ENCODE measurements around the gene YPEL1.
"Not testable (repeated sequence)": the region's sequence is repeated elsewhere in the genome, so short reads cannot be mapped to it uniquely, and the experiment has no call there.

YPEL1 gene

DNA sequence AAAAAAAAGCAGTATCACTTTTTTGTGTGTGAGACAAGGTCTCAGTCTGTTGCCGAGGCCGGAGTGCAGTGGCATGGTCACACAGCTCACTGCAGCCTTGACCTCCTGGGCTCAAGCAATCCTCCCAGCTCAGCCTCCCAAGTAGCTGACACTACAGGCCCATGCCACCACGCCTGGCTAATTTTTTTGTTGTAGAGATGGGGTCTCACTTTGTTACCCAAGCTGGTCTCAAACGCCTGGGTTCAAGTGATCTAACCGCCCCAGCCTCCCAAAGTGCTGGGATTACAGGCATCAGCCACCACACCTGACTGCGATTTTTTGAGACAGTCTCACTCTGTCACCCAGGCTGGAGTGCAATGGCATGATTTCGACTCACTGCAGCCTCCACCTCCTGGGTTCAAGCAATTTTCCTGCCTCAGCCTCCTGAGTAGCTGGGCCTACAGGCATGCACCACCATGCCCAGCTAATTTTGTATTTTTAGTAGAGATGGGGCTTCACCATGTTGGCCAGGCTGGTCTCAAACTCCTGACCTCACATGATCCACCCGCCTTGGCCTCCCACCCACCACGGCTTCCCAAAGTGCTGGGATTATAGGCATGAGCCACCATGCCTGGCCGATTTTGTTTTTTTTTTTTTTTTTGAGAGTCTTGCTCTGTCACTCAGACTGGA is 15.3 kb downstream of the YPEL1 start:
- DNase-seq: not testable (repeated sequence)

- no peak for DNase-seq
Observed at GRCh38 chr22:21719024-21719423, 16.6 kb downstream of the YPEL1 start.

DNA sequence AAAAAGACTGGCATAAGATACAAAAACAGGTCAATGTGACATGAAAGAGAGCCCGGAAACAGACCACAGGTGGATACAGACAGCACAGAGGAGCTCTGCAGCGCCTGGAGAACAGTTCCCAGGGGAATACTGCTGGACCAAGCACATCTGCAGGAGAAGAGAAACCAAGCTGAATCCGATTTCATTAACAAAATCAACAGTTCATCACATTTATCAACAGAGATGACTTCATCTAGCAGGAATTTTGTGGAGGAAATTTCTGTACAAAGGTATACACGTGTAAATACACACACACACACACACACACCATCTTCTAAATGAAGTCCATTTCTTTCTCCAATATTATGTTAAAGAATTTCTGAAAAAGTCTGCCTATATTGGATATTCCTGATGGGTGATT is 17.1 kb downstream of the YPEL1 start:
- DNase-seq: no peak

GRCh38 chr22:21716395-21717122 is 19.0 kb downstream of the YPEL1 start:
- DNase-seq: not testable (repeated sequence)

DNA sequence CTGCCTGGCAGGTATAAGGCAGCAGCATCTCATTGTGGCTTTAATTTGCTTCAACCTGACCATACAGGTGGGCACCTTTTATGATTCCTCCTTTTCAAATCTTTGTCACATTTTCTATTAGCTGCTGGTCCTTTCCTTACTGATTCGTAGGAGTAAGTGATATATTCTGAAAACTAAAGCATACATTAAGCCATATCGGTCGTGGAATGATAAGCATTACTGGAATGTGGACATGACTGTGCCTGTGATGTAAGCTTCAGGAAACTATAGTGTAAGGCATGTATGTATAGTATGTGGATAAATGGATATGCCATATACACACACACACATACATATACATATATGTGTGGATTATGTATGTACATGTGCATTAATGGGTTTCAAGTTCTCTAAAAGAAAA is 20.8 kb downstream of the YPEL1 start:
- DNase-seq: no peak

DNA sequence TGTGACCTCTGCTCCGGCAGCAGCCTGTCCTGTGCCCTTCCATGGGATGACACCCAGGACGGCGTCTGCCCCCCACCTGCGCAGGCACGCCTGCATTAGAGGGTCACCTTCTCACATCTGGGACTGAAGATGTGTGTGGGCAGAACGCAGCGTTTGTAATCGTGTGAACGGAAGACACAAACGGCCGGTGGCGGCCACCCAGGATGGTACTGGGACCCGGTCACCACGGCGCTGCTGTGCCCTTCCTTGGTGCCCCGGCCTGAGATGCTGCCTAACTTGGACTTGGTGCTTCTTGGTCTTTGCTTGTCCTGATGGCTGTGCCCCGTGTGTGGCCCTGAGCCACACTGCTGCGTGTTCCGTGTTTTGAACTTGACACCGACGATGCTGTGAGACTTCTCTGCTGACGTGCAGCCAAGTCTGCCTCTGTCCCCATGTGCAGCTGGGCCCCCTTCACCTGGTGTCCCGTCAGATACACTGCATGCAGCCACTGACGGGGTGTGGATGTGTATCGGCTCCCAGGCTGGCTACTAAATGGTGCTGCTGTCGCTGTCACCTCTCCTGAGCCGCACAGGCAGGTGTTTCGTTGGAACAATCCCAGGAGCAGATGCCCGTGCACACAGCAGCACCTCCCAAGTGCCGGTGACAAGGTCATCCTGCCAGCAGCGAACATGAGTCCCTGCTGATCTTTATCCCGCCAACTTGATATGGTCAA is 21.4 kb downstream of the YPEL1 start:
- DNase-seq: no peak

DNA sequence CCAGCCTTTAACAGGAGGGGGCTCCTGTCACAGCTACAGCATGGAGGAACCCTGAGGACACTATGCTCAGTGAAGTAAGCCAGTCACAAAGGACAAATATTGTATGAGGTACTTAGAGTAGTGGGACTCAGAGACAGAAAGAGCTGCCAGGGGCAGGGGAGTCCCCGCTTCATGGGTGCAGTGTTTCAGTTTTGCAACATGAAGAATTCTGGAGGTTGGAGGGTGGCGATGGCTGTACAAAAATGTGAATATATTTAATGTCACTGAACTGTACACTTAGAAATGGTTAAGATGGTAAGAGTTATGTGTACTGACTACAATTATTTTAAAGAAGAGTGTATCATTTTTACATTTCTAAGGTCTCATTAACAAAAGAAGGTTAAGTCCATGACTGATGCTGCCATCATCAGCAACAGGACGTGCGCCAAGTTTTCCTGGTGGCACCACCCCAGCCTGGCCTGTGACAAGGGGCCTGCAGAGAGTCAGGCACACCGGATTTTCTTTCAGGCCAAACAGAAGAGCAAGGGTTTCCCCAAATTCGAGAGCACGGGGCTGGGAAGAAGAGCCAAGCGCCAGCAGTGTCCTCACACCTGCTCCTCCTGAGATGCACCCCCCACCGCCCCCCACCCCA is 22.1 kb downstream of the YPEL1 start:
- DNase-seq: no peak

- peak; percentile 73 for DNase-seq
Observed at GRCh38 chr22:21712751-21713427, 22.7 kb downstream of the YPEL1 start.

DNA sequence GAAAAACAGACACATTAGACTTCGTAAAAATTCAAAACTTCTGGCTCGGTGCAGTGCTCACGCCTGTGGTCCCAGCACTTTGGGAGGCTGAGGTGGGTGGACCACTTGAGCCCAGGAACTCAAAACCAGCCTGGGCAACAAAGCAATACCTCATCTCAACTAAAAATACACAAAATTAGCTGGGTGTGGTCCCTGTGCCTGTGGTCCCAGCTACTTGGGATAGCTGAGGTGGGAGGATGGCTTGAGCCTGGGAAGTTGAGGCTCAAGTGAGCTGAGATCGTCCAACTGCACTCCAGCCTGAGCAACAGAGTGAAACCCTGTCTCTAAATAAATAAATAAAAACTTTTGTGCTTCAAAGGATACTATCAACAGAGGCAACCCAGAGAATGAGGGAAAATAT is 23.7 kb downstream of the YPEL1 start:
- no peak for DNase-seq

- DNase-seq: no peak
Observed at GRCh38 chr22:21710156-21710555, 25.4 kb downstream of the YPEL1 start.

GRCh38 chr22:21709688-21710087 is 25.9 kb downstream of the YPEL1 start:
- no peak for DNase-seq

DNA sequence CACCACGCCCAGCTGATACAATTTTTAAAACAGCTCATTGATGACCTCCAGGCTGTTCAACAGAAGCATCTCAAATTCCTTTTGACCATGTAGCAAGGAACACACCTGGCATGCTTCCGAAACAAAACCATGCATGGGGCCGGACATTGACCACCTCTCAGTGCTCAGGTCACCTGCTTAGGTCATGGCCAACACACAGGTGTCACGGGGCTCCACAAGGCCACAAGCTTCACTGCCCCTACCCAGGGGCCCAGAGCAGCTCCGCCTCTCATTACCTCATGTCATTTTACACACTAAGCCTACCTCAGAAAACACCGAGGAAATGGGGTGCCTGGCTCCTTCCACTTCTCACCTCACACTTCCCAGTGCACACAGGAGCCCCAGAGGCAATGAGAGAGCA is 26.6 kb downstream of the YPEL1 start:
- DNase-seq: no peak

DNA sequence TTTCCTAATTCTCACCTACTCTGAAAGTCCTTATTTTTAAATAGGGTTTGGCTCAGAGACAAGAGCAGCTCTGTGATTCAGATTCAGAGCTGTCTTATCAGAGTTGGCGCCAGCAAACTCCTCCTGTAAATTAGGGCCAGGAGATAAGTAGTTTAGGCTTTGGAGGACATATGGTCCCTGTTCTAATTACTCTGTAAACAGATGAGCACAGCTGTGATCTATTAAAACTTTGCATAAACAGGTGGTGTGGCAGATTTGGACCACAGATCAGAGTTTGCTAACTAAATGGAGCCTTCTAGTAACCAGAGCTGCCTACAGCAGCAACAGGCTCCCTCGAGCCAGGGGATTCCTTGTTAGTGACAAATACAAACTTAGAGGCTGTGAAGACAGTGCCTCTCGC is 27.9 kb downstream of the YPEL1 start:
- DNase-seq: no peak

DNA sequence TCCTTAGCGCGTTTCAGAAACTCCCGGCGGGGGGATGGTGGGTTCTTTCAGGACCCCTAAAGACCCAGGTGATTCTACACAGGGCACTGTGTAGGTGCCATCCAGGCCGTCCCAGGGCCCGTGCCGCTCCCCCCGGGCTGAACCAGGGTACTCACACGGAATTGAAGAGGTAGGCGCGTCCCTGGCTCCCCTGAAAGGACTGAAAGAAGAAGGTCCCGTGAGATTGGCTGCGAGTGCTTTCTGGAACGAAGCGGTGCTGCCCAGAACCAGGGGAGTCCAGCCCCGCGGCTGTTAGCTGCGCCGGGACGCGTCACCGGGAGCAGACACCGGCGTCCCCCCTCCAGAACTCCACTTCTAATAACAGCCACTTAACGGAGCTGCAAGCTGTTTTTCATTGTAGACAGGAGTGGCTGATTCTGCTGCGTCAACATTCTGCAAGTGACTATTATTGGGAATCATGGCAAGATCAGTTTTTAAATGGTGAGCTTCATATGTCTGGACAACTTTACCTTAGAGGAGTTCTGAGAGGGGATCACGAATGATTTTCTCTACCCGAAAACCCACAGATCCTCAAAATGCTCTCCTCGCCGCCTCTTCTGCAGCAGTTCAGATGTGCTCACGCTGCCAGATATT is 31.8 kb downstream of the YPEL1 start:
- no peak for DNase-seq

GRCh38 chr22:21702700-21703683 is 32.6 kb downstream of the YPEL1 start:
- DNase-seq: no peak

- DNase-seq: no peak
Observed at GRCh38 chr22:21702094-21702493, 33.5 kb downstream of the YPEL1 start.

- no peak for DNase-seq
Observed at GRCh38 chr22:21701384-21701971, 34.1 kb downstream of the YPEL1 start.

DNA sequence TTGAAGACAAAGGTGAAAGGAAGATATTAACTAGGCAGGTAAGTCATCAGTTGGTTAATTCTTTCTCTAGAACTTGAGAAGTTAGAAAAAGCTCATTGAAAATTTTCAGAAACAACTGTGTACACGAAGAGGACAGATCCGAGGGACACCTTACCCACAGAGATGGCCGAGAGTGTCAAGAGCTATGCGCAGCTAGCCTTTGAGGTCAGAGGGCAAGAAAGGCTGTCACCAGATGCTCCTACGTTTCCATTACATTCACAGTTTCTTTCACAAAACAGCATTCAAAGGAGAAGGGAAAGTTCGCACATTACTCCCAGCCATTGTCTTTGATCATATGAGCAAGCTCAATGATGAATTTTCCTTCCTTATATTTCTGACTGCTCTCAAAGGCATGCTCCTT is 34.8 kb downstream of the YPEL1 start:
- DNase-seq: no peak

- DNase-seq: no peak
Observed at GRCh38 chr22:21699643-21700042, 36.0 kb downstream of the YPEL1 start.

DNA sequence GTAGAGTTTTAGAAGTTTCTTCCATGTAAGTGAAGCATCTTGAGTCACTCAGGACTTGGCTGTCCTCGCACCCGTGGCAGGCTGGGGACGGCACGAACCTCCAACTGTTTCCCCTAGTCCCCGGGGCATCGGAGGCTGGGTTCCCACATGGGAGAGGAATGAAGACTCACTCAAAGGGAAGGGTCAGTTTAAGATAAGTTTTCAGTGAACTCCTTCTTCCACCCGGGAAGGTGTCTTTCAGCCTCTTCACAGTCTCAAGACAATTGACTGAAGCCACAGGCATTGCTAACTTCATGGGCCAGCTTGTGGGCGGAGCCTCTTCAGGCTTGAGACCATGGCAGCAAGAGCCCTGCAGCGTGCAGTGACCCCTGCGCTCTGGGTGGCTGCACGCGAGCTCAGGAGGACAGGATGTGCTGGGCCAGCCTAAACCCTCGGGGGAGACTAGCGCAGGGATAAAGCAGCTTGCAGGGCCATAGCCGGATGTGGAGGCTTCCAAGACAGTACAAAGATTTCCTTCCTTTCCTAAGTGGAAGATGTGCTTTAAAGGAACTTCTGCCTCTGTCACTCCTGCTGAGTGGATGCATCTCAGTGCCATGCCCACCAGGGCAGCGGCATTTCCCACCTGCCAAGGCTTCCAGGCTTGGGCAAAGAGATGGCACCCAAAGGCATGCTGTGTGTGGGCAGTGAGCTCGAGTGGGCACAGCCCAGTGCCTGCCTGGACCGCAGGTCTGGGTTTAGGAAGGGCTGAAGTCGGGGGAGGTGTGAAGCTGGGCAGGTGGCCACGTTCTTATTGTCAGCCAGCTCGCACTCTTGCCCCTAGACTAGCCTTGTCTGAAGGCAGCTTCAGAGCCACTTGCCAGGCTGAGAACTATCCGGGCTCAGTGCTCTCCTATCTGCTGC is 36.9 kb downstream of the YPEL1 start:
- no peak for DNase-seq

Data from CD4-positive, alpha-beta T cell treated with Interleukin-10 for 1 hour (primary cell).